HuH-7 (cell line): ENCODE data around the gene NPTX2.

Experiments
- DNase-seq: peaks from one replicate; pipeline ENCODE4 v3.0.0; 2011; ENCODE audit warnings: low spot score

Gene NPTX2

DNA sequence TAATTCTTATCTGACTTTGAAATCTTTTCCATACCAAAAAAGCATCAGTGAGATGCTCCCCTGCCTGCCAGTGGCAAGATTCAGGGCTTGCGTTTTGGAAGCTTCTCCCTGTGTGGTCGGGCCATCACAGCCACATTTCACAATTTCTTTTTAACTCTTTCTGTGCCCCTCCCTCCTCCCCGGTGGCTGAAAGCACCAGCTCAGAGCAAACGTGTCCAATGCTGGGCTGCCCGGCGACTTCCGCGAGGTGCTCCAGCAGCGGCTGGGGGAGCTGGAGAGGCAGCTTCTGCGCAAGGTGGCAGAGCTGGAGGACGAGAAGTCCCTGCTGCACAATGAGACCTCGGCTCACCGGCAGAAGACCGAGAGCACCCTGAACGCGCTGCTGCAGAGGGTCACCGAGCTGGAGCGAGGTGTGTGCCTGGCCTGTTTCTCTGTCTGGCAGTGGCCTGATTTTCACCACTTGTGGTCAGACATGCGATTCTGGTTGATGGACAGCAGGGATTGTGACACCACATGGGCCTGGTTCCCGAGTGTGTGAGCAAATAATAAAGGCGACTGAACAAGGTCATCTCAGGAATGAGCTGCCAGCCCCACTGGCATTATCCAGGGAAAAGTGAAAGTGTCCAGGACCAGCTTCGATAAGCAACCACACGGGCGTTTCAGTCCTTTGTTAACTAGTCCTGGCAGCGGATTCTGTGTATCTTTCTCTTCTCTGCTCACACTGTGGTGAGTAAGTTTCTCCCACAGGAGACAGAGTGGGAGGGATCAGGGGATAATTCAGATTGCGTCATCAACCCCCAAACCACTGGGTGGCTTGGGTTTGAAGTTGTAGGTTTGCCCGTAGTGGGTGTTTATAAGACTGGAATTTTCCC lies 2.6 kb downstream of the NPTX2 start:
- DNase-seq: peak; percentile 73

DNA sequence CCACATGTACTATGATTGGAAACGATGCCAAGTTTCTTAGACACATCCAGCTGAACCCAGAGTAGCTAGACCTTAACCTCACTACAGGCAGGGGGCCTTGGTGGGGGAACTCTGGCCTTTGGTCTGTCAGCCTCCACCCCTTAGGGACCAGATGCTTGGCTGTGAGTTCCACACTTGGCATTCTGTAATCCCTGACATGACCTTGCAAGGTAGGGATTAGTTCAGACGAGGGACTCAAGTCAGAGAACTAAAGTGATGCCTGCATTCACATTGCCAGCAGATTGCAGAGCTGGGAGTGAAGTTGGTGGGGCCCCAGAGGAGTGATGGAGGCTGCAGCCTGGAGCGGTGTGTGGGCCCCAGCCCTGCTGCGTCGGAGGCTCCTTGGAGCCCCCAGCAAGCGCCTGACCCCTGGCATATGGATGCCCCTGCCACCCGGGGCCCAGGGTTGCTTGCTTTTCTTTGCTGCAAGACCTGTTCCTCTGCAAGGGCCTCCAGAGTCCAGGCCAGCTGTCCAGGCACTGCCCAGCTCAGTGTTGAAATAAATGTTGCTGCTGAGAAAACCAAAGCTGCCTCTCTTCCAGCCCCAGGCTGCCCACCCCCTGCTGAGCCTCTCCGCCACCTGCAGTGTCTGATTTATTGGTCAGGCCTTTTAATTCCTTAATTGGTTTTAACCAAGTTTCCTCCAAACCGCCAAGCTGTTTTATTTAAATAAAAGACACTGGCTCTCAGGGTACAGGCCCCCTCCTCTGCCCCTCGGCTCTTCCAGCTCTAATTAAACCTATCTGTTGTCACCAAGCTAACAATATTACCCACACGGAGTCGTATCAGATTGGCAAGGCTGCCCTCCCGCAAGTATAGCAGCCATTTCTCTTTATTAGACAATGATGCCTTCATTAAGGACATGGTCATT lies 4.7 kb downstream of the NPTX2 start:
- no peak for DNase-seq

DNA sequence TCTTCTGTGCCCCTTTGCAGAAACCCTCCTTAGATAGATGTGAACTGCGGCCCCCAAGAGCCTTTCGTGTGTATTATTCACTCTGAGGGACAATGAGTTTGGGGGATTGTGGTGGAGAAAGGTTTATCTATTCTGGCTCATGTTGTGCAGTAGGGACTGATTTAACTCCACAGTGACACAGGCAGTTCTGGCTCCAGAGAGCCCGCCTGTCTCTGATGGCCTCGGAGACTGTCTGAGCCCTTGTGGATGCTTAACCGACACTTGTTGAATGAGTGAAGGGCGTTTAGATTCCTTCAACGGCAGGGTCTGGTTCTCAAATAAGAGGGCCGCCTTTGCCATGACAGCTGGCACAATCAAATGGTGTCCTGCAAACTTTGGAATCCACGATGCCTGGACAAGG lies 5.8 kb downstream of the NPTX2 start:
- no peak for DNase-seq

DNA sequence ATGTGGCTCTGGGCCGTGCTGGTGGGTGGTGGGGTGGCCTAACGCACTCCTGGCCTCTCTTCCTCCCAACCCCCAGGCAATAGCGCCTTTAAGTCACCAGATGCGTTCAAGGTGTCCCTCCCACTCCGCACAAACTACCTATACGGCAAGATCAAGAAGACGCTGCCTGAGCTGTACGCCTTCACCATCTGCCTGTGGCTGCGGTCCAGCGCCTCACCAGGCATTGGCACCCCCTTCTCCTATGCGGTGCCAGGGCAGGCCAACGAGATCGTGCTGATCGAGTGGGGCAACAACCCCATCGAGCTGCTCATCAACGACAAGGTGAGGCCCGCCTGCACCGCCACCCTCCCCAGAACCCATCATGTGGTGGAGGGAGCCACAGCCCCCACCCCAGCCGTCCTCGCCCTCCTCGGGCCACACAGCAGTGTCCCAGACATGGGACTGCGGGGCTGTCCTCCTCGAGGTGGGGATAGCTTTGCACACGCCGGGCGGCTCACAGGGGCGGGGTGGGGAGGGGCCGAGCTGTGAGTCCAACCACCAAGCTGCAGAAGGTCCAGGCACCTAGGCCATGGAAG lies 7.8 kb downstream of the NPTX2 start:
- no peak for DNase-seq

DNA sequence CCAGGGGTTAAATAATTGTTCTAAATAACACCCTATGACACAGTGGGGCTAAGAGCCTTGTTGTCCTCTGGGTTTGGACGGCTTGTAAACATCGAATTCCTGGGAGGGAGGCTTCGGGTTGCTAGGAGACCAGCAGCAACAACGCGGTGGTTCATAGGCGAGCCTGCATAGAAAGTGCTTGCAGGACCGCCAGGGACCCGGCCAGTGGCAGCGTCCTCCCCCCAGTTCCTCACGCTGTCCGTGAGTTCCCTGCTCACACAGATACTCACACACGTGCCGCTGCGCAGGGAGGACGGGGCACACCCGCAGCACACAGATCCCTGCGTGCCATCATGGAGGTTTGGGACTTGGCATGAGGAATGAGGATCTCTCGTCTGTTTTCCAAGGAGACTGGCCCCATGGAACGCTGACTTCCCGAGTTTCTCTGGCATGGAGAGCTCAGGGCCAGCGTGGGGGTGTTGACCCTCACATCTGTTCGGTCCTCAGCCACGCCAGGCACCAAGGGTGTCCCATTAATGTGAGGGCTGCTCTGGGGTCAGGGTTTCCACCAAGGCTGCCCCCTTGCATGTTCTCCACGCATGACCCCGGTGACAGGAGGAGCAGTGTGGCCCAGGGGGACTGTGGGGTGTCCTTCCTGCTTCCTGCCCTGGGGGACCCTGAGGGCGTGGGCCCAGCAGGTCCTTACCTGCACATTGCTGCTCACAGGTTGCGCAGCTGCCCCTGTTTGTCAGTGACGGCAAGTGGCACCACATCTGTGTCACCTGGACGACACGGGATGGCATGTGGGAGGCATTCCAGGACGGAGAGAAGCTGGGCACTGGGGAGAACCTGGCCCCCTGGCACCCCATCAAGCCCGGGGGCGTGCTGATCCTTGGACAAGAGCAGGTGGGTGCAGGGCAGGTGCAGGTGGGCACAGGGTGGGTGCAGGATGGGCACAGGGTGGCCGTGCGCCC lies 9.7 kb downstream of the NPTX2 start:
- DNase-seq: no peak

DNA sequence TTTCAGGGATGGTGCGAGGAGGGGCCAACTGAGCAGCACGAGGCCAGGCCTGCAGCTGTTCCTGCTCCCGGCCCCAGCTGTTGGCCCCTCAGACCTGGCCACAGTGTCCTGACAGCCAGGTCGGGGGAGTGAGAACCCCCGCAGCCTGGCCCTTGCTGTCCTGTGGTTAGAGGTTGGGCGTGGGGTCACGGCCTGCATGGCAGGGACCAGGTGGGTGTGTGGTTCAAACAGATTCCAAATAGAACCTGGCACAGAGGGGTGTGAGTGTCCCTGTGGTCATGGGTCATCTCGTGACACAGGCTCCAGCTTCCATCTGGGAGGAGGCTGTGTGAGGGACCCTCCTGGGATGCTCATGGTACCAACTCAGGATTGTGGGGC lies 10.3 kb downstream of the NPTX2 start:
- DNase-seq: no peak

DNA sequence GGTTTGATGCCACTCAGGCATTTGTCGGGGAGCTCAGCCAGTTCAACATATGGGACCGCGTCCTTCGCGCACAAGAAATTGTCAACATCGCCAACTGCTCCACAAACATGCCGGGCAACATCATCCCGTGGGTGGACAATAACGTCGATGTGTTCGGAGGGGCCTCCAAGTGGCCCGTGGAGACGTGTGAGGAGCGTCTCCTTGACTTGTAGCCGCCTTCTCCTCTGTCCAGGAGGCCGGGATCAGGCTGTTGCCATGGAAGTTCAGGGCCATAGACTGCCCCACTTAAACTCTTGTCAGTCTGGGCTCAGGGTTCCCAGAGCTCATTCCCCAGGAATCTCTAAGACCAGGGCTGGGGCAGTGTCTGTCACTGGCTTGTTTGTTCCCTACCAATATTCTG lies 11.3 kb downstream of the NPTX2 start:
- DNase-seq: no peak

DNA sequence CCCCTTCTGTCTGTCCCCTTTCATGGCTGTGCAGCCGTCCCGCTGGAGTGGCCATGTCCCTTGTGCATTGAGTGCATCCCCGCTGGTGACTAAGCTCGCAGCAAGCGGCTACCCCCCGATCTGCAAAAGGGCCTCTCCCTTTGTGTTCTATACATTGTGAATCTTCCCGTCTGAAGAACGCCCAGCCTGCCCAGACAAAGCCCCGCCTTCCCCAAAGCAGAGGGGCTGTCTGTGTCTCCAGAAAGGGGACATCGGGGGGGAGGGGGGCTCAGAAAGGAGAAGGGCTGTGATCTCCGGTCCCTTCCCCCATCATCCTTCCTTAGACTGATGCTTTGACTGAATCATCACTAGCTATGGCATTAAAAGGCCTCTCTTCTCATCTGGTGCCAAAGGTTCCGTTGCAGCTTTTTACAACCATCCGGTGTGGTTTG lies 11.9 kb downstream of the NPTX2 start:
- DNase-seq: no peak

DNA sequence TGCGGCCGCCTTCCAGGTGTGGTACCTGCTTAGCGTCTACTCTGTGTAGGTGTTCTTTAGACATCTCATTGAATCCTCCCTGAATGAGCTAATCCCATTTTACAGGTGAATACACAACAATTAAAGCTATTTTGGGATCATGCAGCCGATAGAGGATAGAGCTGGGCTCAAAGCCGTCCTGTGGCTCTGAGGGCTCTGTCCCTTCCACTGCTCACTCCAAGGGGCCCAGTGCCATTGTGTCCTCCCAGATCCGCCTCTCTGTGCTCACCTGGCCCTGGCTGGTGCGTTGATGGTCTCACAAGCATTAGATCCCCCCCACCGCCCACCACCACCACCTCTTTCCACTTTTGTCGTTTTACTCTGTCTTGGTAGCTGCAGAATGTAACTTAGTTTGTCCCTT lies 13.1 kb downstream of the NPTX2 start:
- no peak for DNase-seq

DNA sequence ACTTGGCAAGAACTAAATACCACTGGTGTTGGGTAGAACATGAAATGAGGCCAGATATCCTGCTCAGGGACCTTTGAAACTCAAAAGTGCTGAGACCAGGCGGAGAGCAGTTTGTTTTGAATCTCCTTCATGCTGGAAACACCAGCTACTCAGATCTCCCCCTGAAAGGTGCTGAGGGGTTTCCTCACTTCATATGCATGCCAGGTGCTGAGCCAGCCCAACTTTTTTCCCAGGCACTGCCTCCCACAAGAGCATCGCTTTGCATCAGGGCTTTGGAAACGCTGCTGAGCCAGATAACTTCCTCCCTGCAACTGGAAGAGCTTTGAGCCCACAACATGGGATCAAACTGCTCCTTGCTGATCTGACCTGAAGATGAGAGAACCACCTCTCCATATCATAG lies 13.7 kb downstream of the NPTX2 start:
- DNase-seq: no peak

DNA sequence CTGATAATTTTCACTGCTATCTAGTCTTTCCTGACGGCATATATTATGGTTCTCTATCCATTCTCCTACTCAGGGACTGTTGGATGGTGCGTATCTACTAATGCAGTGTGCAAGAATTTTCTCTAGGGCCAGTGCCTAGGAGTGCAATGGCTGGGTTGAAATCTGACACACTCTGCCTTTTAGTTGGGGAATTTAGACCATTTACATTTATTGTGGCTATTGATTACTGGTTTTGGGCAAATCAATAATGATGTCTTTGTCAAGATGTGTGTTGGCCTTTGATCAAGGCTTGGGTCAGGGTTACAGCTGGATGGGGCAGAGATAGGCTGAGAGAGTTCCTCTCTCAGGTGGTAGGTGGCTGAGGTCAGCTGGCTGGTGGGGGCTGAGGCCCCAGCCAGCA lies 21.8 kb downstream of the NPTX2 start:
- no peak for DNase-seq

DNA sequence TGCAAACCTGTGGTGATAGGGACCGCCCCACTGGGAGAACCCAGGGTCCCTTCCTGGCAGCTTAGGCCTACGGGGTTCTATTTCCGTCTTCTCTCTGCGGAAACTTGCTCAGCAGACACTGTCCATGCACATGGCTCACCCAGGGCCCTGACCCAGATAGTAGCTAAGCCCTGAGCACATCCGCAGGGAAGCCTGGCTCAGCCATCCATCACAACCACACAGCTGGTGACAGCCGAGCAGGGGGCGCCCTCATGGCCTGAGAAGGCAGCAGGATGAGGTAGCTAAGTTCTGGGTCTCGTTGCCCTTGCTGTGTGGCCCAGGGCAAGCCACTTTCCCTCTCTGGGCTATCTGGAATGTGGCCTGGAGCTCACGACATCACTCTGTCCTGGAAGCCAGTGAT lies 23.3 kb downstream of the NPTX2 start:
- no peak for DNase-seq

DNA sequence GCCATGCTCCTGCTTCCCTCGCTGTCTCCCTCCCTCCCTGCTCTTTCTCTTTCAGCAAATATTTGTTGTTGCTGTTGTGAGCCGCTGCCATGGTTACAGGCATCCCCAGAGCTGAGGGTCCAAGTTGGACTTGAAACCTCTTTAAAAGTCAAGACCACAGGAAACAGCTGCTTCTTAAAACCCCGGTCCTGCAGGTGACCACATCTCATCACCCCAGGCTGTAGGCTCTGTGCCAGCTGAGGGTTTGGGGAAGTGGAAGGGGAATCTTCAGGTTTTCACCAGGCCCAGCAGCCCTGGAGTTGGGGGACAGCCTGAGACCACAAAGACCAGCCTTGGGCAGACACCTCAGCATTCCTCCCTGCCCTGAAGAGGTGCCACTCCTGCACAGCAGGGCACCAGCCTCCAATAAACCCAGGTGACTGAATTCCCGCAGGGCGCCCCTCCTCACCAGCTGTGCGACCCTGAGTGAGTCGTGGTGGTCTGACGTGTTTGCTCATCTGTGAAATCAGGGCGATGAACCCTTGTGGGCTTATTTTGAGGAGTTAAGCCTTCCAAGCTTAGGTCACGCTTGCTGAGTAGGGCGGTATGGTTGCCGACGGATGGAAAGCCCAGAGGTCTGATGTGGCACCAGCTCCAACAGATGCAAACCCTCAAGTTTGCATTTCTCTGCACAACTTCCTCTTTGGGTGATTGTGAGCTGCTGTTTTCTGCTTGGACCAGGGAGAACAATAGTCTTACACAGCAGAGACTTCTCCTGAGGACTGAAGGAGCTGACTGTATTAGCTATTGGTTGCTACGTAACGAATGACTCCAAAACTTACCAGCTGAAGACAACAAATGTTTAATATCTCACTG lies 24.8 kb downstream of the NPTX2 start:
- DNase-seq: no peak

DNA sequence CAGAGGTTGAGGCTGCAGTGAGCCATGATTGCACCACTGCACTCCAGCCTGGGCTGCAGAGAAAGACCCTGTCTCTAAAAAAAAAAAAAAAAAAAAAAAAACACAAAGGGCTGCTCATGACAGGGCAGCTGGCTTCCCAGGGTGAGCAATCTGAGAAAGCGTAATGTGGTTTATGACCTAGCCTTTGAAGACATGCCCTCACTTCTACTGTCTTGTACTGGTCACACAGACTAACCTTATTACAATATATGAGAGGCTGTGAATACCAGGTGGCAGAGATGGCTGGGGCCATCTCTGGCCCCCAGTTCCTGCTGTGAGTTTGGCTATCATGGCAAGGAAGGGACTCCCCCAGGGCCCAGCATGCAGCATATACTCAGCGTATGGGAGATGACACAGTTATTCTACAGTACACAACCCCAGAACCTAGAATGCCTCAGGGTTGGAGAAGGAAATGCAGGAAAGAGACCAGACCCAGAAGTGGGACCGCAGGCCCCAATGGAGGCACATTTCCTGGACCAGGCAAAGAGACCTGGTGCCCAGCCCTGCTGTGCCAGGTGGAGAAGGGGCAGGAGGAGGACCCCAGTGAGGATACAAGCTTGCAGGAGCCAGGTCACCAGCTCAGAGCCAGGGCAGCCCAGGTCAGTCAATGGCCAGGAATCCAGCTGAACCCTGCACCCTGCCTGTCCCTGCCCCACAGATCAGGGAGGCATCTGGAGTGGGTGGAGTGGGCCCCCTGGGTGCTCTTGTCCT lies 26.3 kb downstream of the NPTX2 start:
- DNase-seq: no peak

DNA sequence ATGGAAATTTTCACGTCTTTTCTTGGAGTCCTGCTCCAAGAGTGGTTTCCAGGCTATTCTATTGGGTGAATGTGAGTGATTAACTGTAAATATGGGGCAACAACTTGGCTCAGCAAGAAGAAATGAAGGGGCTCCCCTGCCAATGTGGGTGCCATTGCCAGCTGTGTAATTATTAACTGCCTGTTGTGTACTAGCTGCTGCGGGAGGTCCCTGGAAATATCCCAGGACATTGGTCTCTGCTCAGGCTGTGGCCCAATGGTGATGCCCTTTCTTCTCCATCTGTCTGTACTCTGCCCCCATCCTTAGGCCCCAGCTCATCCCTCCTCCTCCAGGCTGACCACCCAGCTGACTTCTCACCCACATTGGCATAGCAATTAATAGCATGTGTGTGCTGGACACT lies 29.4 kb downstream of the NPTX2 start:
- DNase-seq: no peak

DNA sequence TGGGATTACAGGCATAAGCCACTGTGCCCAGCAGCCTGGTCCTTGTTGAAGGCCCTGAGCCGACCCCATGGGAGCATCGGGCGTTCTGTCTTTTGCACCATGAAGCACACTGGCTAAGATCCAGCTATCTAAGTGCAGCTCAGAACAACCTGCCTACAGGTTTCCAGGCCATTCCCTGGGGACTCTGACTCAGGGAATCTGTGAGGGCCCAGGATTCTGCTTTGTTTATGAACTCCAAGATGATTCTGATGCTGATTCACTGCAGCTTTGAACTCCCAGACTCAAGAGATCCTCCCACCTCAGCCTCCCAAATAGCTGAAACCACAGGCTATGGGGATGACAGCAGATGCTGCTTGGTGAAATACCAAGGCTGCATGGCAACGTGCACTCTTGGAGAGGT lies 30.2 kb downstream of the NPTX2 start:
- DNase-seq: no peak

DNA sequence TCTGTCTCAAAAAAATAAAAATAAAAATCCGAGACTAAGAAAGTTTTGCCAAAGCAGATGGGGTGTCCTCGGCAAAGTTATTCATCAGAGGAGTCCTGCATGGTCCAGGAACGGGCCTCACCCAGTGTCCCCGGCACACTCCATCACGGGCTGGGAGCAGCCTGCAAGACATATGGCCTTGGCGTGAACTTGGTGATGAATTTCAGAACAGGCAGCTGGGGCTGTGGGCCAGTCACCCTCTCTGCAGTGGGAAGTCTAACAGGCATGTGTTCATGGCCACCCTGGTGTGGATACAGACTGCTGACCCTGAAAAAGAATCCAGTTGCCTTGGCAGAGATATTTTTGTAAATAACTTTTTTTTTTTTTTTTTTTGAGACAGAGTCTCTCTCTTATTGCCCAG lies 34.7 kb downstream of the NPTX2 start:
- DNase-seq: no peak

DNA sequence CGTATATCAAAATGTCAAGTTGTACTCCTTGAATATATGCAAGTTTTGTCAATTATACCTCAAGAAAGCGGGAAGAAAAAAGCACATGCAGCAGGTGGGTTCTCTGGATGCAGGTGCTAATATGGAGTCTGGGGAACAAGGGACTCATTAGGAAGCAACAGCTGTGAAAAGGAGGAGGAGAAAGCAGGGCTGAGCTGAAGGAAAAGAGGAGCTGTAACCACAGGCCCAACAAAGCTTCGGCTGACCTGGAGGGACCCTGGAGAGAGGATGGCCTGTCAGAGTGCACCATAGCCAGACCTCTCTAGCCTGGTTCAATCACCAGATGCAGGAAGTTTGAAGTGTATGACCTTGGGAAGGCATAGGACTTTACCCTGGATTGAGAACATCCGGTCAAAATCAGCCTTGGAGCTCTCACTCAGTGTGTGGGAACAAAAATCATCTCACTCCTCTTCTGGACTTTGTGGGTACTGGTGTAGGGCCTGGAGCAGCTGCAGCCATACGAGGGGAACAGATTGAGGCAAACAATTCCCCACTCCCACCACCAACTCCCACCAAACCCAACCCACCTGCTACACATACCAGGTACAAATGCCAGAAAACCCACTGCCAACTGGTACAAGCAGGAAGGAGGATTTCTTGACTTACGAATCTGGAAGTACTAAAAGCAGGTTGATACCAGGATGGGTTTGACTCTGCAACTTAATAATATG lies 36.7 kb downstream of the NPTX2 start:
- DNase-seq: no peak

DNA sequence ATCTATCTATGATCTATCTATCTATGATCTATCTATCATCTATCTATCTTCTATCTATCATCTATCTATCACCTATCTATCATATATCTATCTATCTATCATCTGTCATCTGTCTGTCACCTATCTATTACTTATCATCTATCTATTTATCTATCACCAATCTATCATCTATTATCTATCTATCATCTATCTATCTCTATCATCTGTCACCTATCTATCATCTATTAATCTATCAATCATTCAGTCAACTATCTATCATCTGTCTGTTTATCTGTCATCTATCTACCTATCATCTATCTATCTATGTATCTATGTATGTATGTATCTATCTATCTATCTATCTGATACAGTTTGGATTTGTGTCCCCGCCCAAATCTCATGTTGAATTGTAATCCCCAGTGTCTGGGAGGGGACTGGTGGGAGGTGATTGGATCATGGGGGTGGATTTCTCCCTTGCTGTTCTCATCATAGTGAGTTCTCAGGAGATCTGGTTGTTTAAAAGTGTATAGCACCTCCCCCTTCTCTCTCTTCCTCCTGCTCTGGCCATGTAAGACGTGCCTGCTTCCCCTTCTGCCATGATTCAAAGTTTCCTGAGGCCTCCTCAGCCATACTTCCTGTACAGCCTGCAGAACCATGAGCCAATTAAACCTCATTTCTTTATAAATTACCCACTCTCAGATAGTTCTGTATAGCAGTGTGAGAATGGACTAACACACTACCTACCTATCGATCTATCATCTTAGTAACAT lies 37.6 kb downstream of the NPTX2 start:
- no peak for DNase-seq
